Fibroblast of skin of abdomen (primary cell): Measurements from ENCODE around the gene NEK7.
"Not testable (repeated sequence)": the region's sequence is repeated elsewhere in the genome, so short reads cannot be mapped to it uniquely, and the experiment has no call there.

Source experiments
- DNase-seq: peaks from one replicate; pipeline ENCODE4 v3.0.0-alpha.2; 2013

The NEK7 gene

DNA sequence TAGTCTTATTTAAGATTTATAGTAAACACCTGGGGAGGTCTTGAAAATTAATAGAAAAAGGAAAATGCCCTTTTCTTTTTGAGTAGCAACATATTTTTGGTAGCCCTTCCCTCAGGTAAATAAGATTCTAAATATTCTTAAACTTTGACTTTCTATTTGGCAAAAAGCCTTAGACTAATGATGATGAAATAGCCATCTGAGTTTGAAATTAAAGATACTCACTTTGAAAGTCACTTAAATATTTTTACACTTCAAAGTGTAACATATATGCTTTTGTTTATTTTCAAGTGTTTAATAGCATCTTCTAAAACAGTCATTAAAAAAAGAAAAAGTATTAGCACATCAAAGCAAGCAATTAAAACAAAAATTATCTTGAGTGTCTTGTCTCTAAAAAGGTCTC, 135.1 kb downstream of the NEK7 start:
- DNase-seq: no peak

- no peak for DNase-seq
These were observed 138.4 kb downstream of the NEK7 start for GRCh38 chr1:198295225-198295624.

GRCh38 chr1:198295971-198296370, 139.2 kb downstream of the NEK7 start:
- DNase-seq: no peak

- no peak for DNase-seq
These were observed 140.5 kb downstream of the NEK7 start for GRCh38 chr1:198297281-198297680.

GRCh38 chr1:198298640-198299039, 141.8 kb downstream of the NEK7 start:
- DNase-seq: no peak

GRCh38 chr1:198300451-198300850, 143.7 kb downstream of the NEK7 start:
- DNase-seq: no peak

- no peak for DNase-seq
These were observed 147.6 kb downstream of the NEK7 start for GRCh38 chr1:198304431-198304830.

DNA sequence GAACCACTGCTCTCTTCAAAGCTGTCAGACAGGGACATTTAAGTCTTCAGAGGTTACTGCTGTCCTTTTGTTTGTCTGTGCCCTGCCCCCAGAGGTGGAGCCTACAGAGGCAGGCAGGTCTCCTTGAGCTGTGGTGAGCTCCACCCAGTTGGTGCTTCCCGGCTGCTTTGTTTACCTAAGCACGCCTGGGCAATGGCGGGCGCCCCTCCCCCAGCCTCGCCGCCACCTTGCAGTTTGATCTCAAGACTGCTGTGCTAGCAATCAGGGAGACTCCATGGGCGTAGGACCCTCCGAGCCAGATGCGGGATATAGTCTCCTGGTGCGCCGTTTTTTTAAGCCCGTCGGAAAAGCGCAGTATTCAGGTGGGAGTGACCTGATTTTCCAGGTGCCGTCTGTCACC, 158.0 kb downstream of the NEK7 start:
- DNase-seq: not testable (repeated sequence)

- not testable (repeated sequence) for DNase-seq
These were observed 158.5 kb downstream of the NEK7 start for GRCh38 chr1:198315331-198315730.

- no peak for DNase-seq
These were observed 159.8 kb downstream of the NEK7 start for GRCh38 chr1:198316546-198317100.

GRCh38 chr1:198318085-198318484, 161.3 kb downstream of the NEK7 start:
- DNase-seq: no peak

DNA sequence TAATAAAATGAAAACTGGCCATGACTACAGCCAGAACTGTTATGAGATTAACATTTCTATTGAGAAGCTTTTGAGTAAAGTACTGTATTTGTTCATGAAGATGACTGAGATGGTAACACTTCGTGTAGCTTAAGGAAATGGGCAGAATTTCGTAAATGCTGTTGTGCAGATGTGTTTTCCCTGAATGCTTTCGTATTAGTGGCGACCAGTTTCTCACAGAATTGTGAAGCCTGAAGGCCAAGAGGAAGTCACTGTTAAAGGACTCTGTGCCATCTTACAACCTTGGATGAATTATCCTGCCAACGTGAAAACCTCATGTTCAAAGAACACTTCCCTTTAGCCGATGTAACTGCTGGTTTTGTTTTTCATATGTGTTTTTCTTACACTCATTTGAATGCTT, 164.0 kb downstream of the NEK7 start:
- DNase-seq: no peak

GRCh38 chr1:198326232-198326631, 169.4 kb downstream of the NEK7 start:
- DNase-seq: no peak

DNA sequence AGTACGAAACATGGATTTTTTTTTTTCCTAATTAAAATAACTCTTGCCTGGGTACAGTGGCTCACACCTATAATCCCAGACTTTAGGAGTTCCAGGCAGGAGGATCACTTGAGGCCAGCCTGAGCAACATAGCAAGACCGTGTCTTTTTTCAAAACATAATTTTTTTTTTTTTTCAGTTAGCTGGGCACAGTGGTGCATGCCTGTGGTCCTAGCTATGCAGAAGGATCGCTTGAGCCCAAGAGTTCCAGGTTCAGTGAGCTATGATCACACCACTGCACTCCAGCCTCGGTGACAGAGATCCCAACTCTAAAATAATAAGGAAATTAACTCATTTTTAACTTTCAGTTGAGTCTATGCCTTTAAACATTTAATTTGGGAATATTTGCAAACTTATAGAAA, 170.1 kb downstream of the NEK7 start:
- DNase-seq: peak; percentile 21

GRCh38 chr1:198328458-198329032, 171.7 kb downstream of the NEK7 start:
- no peak for DNase-seq

- DNase-seq: peak; percentile 48
These were observed 174.3 kb downstream of the NEK7 start for GRCh38 chr1:198330982-198331615.

GRCh38 chr1:198333744-198334143, 176.9 kb downstream of the NEK7 start:
- DNase-seq: peak; percentile 55

DNA sequence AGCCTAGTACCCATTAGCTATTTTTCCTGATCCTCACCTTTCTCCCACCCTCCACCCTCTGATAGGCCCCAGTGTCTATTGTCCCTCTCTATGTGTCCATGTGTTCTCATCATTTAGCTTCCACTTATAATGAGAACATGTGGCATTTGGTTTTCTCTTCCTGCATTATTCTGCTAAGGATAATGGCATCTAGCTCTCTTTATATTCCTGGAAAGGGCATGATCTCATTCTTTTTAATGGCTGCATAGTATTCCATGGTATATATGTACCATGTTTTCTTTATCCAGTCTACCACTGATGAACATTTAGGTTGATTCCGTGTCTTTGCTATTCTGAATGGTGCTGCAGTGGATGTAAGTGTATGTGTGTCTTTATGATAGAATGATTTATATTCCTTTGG, 178.9 kb downstream of the NEK7 start:
- DNase-seq: no peak

DNA sequence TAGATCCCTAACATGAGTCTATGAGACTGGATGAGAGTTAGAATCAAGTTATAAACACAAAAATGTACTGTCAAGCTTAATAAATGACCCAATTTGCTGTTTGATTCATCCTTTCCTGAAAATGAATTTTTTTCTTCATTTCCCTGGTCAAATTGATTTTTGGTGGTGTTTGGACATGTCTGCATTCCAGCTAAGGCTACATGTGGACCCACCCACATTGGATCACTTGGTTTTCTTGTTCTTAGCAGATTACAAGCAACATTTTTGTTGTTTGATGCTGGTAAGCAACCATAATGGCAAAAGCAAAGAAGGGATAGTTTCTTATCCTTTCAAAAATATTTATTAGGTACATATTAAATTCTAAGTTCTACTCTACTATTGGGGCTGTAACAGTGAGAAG, 181.1 kb downstream of the NEK7 start:
- no peak for DNase-seq

GRCh38 chr1:198340139-198340538, 183.3 kb downstream of the NEK7 start:
- DNase-seq: no peak

GRCh38 chr1:198346178-198346577, 189.4 kb downstream of the NEK7 start:
- no peak for DNase-seq

DNA sequence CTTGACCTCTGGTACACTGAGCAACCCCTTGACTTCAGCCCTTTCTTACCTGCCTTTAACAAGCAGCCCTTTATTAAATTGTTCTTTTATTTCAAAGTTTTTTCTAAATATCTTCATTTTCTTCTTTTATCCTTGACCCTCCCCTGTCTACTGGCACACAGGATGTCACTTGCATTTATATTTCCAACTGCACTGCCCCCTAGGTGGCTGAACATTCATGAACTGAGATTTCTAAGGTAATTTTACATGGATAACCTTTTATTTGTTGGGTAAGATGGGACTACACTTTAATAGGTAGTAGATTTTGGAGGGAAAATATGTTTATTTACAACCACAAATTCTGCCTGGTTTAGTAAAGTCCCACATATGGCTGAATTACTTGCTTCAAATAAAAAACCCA, 193.7 kb downstream of the NEK7 start:
- no peak for DNase-seq

DNA sequence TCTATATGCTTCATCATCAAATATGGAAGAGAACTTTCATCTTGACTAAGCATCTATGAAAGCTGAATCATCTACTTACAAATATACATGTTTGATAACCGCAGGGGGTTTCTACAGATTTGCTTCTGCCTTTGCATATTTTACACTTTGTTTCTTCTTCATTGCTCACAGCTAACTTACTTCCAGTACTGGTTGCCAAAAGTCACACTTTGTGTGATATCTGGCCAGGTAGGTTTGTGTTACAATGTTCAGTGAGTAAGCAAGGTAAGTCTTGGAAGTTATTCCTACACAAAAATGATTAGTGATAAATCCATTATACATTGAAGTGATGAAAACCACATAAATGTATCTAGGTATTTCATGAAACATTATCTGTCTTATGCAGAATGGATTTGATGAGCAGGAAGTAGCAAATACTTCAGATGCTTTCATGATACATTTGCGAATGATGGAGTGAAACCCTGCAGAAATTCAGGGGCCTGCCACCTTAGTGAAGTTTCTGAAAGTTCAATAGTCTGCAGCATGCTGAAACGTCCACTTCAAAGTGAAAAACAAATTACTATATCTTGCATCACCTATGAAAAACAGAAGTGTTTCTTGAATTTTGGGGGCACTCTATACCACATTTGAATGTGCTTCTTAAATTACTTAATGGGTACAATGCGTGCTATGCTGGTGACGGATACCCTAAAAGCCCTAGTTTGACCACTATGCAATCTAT, 196.3 kb downstream of the NEK7 start:
- no peak for DNase-seq

DNA sequence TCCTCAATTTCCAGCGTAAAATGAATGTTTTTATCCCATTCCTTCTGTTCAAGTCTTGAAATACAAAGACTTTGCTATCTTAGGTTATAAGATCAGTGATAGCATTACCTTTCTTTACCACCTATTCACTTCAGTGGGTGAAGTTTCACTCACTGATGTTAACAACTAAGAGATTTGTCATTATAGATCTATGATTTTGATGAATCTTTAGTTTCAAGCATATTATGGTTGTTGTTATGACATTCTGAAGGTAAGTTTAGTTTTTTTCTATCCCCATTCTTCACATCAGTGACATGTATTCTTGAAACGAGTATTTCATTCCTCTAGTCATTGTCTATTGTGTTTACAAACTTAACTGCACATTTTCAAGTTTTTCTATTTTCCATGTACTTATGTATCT, 201.1 kb downstream of the NEK7 start:
- no peak for DNase-seq
